H9 (cell line): ENCODE results near the gene OTX2. TPM values are rescaled to one million over a fixed set of nuclear protein-coding genes. Genes with fewer than 3 reads are reported as not detected.

Experiments
- DNase-seq: peaks from one replicate; pipeline ENCODE4 v3.0.0-alpha.2; 2017
- H2AFZ ChIP-seq: one replicate; pipeline ENCODE4 v1.6.1; 2013; ENCODE audit warnings: mild to moderate bottlenecking, low read length, control low read depth, moderate library complexity
- H2AK5ac ChIP-seq: 2 replicates; pipeline ENCODE4 v1.6.1; 2013; ENCODE audit warnings: low read length, control low read depth, mixed read lengths; ENCODE audit not compliant: insufficient read length
- H2BK120ac ChIP-seq: one replicate; pipeline ENCODE4 v1.6.1; 2013; ENCODE audit warnings: low read depth, mild to moderate bottlenecking, low read length, control low read depth, inconsistent platforms; ENCODE audit not compliant: poor library complexity, severe bottlenecking
- H2BK12ac ChIP-seq: 2 replicates; pipeline ENCODE4 v1.6.1; 2013; ENCODE audit warnings: low read length, control low read depth, mixed read lengths, low read depth; ENCODE audit not compliant: insufficient read length
- H2BK15ac ChIP-seq: 2 replicates; pipeline ENCODE4 v1.6.1; 2013; ENCODE audit warnings: low read depth, low read length, control low read depth
- H2BK20ac ChIP-seq: one replicate; pipeline ENCODE4 v1.6.1; 2013; ENCODE audit warnings: low read depth, mild to moderate bottlenecking, low read length, control low read depth, inconsistent platforms; ENCODE audit not compliant: poor library complexity, severe bottlenecking
- H2BK5ac ChIP-seq: 2 replicates; pipeline ENCODE4 v1.6.1; 2013; ENCODE audit warnings: low read length, control low read depth, mixed read lengths; ENCODE audit not compliant: insufficient read length
- H3K14ac ChIP-seq: 2 replicates; pipeline ENCODE4 v1.6.1; 2013; ENCODE audit warnings: low read length, control low read depth; ENCODE audit not compliant: insufficient read depth
- H3K18ac ChIP-seq: 2 replicates; pipeline ENCODE4 v1.6.1; 2013; ENCODE audit warnings: low read depth, mild to moderate bottlenecking, mixed read lengths, low read length, control low read depth; ENCODE audit not compliant: insufficient read length
- H3K23ac ChIP-seq: 2 replicates; pipeline ENCODE4 v1.6.1; 2013; ENCODE audit warnings: low read length, control low read depth, mixed read lengths, low read depth; ENCODE audit not compliant: insufficient read length
- H3K23me2 ChIP-seq: 2 replicates; pipeline ENCODE4 v1.6.1; 2013; ENCODE audit warnings: low read depth, mild to moderate bottlenecking, mixed read lengths, low read length, control low read depth; ENCODE audit not compliant: insufficient read length, poor library complexity, severe bottlenecking
- H3K27ac ChIP-seq: 2 replicates; pipeline ENCODE4 v1.5.1; 2013; ENCODE audit warnings: low read length, control low read depth, mixed read lengths, low read depth; ENCODE audit not compliant: insufficient read length
- H3K27me3 ChIP-seq: 2 replicates; pipeline ENCODE4 v1.6.1; 2013; ENCODE audit warnings: low read length, control low read depth, inconsistent platforms; ENCODE audit not compliant: insufficient read depth
- H3K4ac ChIP-seq: 2 replicates; pipeline ENCODE4 v1.6.1; 2013; ENCODE audit warnings: low read depth, mild to moderate bottlenecking, control low read depth, inconsistent platforms, low read length, moderate library complexity
- H3K4me1 ChIP-seq: 2 replicates; pipeline ENCODE4 v1.6.1; 2013; ENCODE audit warnings: low read length, control low read depth, inconsistent platforms; ENCODE audit not compliant: insufficient read depth
- H3K4me2 ChIP-seq: 2 replicates; pipeline ENCODE4 v1.6.1; 2013; ENCODE audit warnings: low read length, control low read depth, mixed read lengths; ENCODE audit not compliant: insufficient read length, insufficient read depth
- H3K56ac ChIP-seq: 2 replicates; pipeline ENCODE4 v1.6.1; 2013; ENCODE audit warnings: low read depth, mild to moderate bottlenecking, mixed read lengths, low read length, control low read depth; ENCODE audit not compliant: insufficient read length
- H3K79me1 ChIP-seq: 2 replicates; pipeline ENCODE4 v1.6.1; 2013; ENCODE audit warnings: low read depth, mild to moderate bottlenecking, moderate library complexity, low read length, control low read depth, inconsistent platforms; ENCODE audit not compliant: insufficient read depth, poor library complexity, severe bottlenecking
- H3K79me2 ChIP-seq: 2 replicates; pipeline ENCODE4 v1.6.1; 2013; ENCODE audit warnings: low read length, control low read depth, inconsistent platforms; ENCODE audit not compliant: insufficient read depth
- H3K9ac ChIP-seq: 2 replicates; pipeline ENCODE4 v1.6.1; 2013; ENCODE audit warnings: low read length, control low read depth, mixed read lengths; ENCODE audit not compliant: insufficient read length; ENCODE audit errors: extremely low read depth
- H3K9me3 ChIP-seq: one replicate; pipeline ENCODE4 v1.6.1; 2013; ENCODE audit warnings: low read depth, low read length, inconsistent platforms; ENCODE audit not compliant: control insufficient read depth
- H3T11ph ChIP-seq: one replicate; pipeline ENCODE4 v1.6.1; 2013; ENCODE audit warnings: mild to moderate bottlenecking, low read length, control low read depth, inconsistent platforms
- H4K20me1 ChIP-seq: one replicate; pipeline ENCODE4 v1.6.1; 2013; ENCODE audit not compliant: control insufficient read depth, insufficient read length, insufficient read depth
- H4K5ac ChIP-seq: 2 replicates; pipeline ENCODE4 v1.6.1; 2013; ENCODE audit warnings: low read depth, mild to moderate bottlenecking, mixed read lengths, low read length, control low read depth; ENCODE audit not compliant: insufficient read length
- H4K8ac ChIP-seq: replicated peaks from 2 replicates; pipeline ENCODE4 v1.6.1; 2013; ENCODE audit warnings: low read length, control low read depth, mixed read lengths, low read depth; ENCODE audit not compliant: insufficient read length
- H4K91ac ChIP-seq: 2 replicates; pipeline ENCODE4 v1.6.1; 2013; ENCODE audit warnings: low read depth, mild to moderate bottlenecking, moderate library complexity, mixed read lengths, low read length, control low read depth; ENCODE audit not compliant: insufficient read length
- H3K27ac Mint-ChIP-seq, 3 experiments: 2 replicates in 2 of 3; 3 replicates in 1 of 3; pipeline ENCODE4 v1.8.0; 2020 to 2021; ENCODE audit warnings: mixed read lengths in 3 of 3, mild to moderate bottlenecking in 1 of 3, moderate library complexity in 1 of 3
- H3K27me3 Mint-ChIP-seq: 2 replicates; pipeline ENCODE4 v1.8.0; 2021; ENCODE audit warnings: low read depth, mild to moderate bottlenecking, moderate library complexity, mixed read lengths
- H3K36me3 Mint-ChIP-seq, 3 experiments: 2 replicates in 2 of 3; 3 replicates in 1 of 3; pipeline ENCODE4 v1.8.0; 2020 to 2021; ENCODE audit warnings: low read depth in 3 of 3, mixed read lengths in 3 of 3; ENCODE audit not compliant: insufficient read depth in 1 of 3
- H3K4me1 Mint-ChIP-seq, 2 experiments: 2 replicates each; pipeline ENCODE4 v1.8.0; 2020; ENCODE audit warnings: mixed read lengths in 2 of 2
- H3K4me3 Mint-ChIP-seq, 2 experiments: 2 replicates in 1 of 2; 3 replicates in 1 of 2; pipeline ENCODE4 v1.8.0; 2020 to 2021; ENCODE audit warnings: mild to moderate bottlenecking in 2 of 2, mixed read lengths in 2 of 2, moderate library complexity in 1 of 2
- H3K9me3 Mint-ChIP-seq, 2 experiments: 2 replicates in 1 of 2; 3 replicates in 1 of 2; pipeline ENCODE4 v1.8.0; 2020; ENCODE audit warnings: mild to moderate bottlenecking in 2 of 2, mixed read lengths in 2 of 2, moderate library complexity in 1 of 2
- CTCF ChIP-seq: fragments of 200-600 bp; sonication (generic); conservative IDR thresholded peaks from 3 replicates; pipeline ENCODE4 v1.8.0; 2021; ENCODE audit warnings: antibody characterized with exemption, mild to moderate bottlenecking
- WGBS: extraction: QIAGEN DNeasy Blood & Tissue Kit; methylation state at CpG from one replicate; pipeline ENCODE4 v1.1.7; 2013; ENCODE audit warnings: missing lambda C conversion rate, low lambda C conversion rate, mixed read lengths; ENCODE audit not compliant: insufficient read length; ENCODE audit errors: extremely low coverage; 5-methylcytosine and 5-hydroxymethylcytosine counted together
- total RNA-seq: library from RNA; stranded (reverse); gene quantifications from 2 replicates; pipeline ENCODE4 v1.2.1, GENCODE V29; 2021

Gene OTX2
- total RNA-seq, 1 experiment from 2014 or later = 193 TPM

GRCh38 chr14:56797003-56797568 is 13.2 kb downstream of the OTX2 start:
- Histone ChIP-seq H3K4me1 (peaks cover 7% of the 10 kb centered on the region; the same call in 1 of the 2 replicates), H4K91ac (no peak overlapping the region), H3K79me2 (no peaks in the 10 kb centered on the region), H4K5ac (no peak overlapping the region), H2AFZ (no peak overlapping the region), H3K23ac (no peak overlapping the region), H3K27ac (no peak overlapping the region), H3K56ac (no peak overlapping the region), H2BK20ac (no peak overlapping the region), H3K4me2 (peak overlapping the region; percentile 78), H3K14ac (no peak overlapping the region), H3K79me1 (no peaks in the 10 kb centered on the region), H3K23me2 (peaks cover 39% of the 10 kb centered on the region), H3K4ac (no peak overlapping the region), H2AK5ac (no peak overlapping the region), H2BK120ac (no peak overlapping the region), H3K18ac (no peak overlapping the region), H2BK12ac (no peak overlapping the region), H3T11ph (no peak overlapping the region), H4K8ac (no peak overlapping the region), H3K27me3 (peaks cover 39% of the 10 kb centered on the region; the same call in 1 of the 2 replicates), H3K9me3 (no peaks in the 10 kb centered on the region), H2BK5ac (no peak overlapping the region), H3K9ac (no peak overlapping the region), H2BK15ac (no peak overlapping the region), H4K20me1 (peaks cover 2% of the 10 kb centered on the region)
- Mint-ChIP-seq H3K4me1 (peaks cover 60 to 67% of the 10 kb centered on the region in 2 experiments), H3K4me3 (peak overlapping the region; percentile 54 to 80), H3K9me3 (no peaks in the 10 kb centered on the region; a peak in 1 of 5 replicates), H3K27me3 (peaks cover 51% of the 10 kb centered on the region), H3K27ac (peak overlapping the region in 2 of 3 experiments; percentile 73 to 88; a peak in 4 of 7 replicates), H3K36me3 (peaks cover 11 to 26% (median 20%) of the 10 kb centered on the region in 3 experiments)
- WGBS = no CpG with 5 or more reads among the region's 23 CpGs
- TF ChIP-seq CTCF = no peak
- no peak for DNase-seq
